T-helper 2 cell treated with Interferon-gamma antibody and Interleukin-4, amounts not matched to agents 5 μg/mL and 100 μg/mL, for 36 hours (primary cell): ENCODE measurements around the gene IFI35.
A peak's percentile ranks its signal among the peaks of the same experiment; 100 is the strongest.

ENCODE experiments used
- DNase-seq: peaks from one replicate; pipeline ENCODE4 v3.0.0; 2021; ENCODE audit warnings: low spot score
- H3K27ac Mint-ChIP-seq: one replicate; pipeline ENCODE4 v1.8.0; 2021; ENCODE audit warnings: mild to moderate bottlenecking, mixed read lengths
- H3K27me3 Mint-ChIP-seq: one replicate; pipeline ENCODE4 v1.8.0; 2021; ENCODE audit warnings: low read depth, mixed read lengths
- H3K36me3 Mint-ChIP-seq: one replicate; pipeline ENCODE4 v1.8.0; 2021; ENCODE audit warnings: low read depth, mixed read lengths
- H3K4me1 Mint-ChIP-seq: one replicate; pipeline ENCODE4 v1.8.0; 2021; ENCODE audit warnings: low read depth, mixed read lengths
- H3K4me3 Mint-ChIP-seq: one replicate; pipeline ENCODE4 v1.8.0; 2022; ENCODE audit warnings: mild to moderate bottlenecking, moderate library complexity, mixed read lengths
- H3K9me3 Mint-ChIP-seq: one replicate; pipeline ENCODE4 v1.8.0; 2021; ENCODE audit warnings: mixed read lengths

The IFI35 gene

GRCh38 chr17:43011728-43012472 lies 5.3 kb downstream of the IFI35 start:
- no peak for DNase-seq
- Mint-ChIP-seq H3K36me3 (peaks cover 33% of the 10 kb centered on the region), H3K27ac (no peak overlapping the region), H3K9me3 (no peaks in the 10 kb centered on the region), H3K27me3 (no peaks in the 10 kb centered on the region), H3K4me3 (no peak overlapping the region), H3K4me1 (peaks cover 13% of the 10 kb centered on the region)

GRCh38 chr17:43013296-43013695 lies 6.7 kb downstream of the IFI35 start:
- Mint-ChIP-seq H3K27ac (no peak overlapping the region), H3K27me3 (no peaks in the 10 kb centered on the region), H3K4me3 (no peak overlapping the region), H3K36me3 (peaks cover 33% of the 10 kb centered on the region), H3K4me1 (peaks cover 9% of the 10 kb centered on the region), H3K9me3 (no peaks in the 10 kb centered on the region)
- DNase-seq = no peak

- H3K27me3 Mint-ChIP-seq = no peaks in the 10 kb centered on the region
- H3K4me1 Mint-ChIP-seq = peaks cover 14% of the 10 kb centered on the region
- H3K9me3 Mint-ChIP-seq = no peaks in the 10 kb centered on the region
- H3K36me3 Mint-ChIP-seq = peaks cover 31% of the 10 kb centered on the region
- no peak overlapping the region for H3K27ac Mint-ChIP-seq
- no peak overlapping the region for H3K4me3 Mint-ChIP-seq
- DNase-seq = no peak
Measured at GRCh38 chr17:43014020-43014648, 7.5 kb downstream of the IFI35 start.

GRCh38 chr17:43014649-43015542 lies 8.3 kb downstream of the IFI35 start:
- Mint-ChIP-seq H3K27ac (peak overlapping the region; percentile 63), H3K27me3 (no peaks in the 10 kb centered on the region), H3K9me3 (no peaks in the 10 kb centered on the region), H3K36me3 (peaks cover 31% of the 10 kb centered on the region), H3K4me3 (no peak overlapping the region), H3K4me1 (peaks cover 19% of the 10 kb centered on the region)
- no peak for DNase-seq

GRCh38 chr17:43015579-43015978 lies 9.0 kb downstream of the IFI35 start:
- DNase-seq = no peak
- Mint-ChIP-seq H3K27ac (peak overlapping the region; percentile 63), H3K9me3 (no peaks in the 10 kb centered on the region), H3K27me3 (no peaks in the 10 kb centered on the region), H3K4me3 (no peak overlapping the region), H3K4me1 (peaks cover 18% of the 10 kb centered on the region), H3K36me3 (peaks cover 28% of the 10 kb centered on the region)

- no peak for DNase-seq
- no peaks in the 10 kb centered on the region for H3K27me3 Mint-ChIP-seq
- no peak overlapping the region for H3K4me3 Mint-ChIP-seq
- H3K27ac Mint-ChIP-seq = no peak overlapping the region
- no peaks in the 10 kb centered on the region for H3K9me3 Mint-ChIP-seq
- H3K36me3 Mint-ChIP-seq = peaks cover 26% of the 10 kb centered on the region
- H3K4me1 Mint-ChIP-seq = peaks cover 19% of the 10 kb centered on the region
Measured at GRCh38 chr17:43016216-43016615, 9.6 kb downstream of the IFI35 start.

- Mint-ChIP-seq H3K4me1 (peaks cover 17% of the 10 kb centered on the region), H3K4me3 (no peak overlapping the region)
Measured at GRCh38 chr17:43018008-43018853, 11.6 kb downstream of the IFI35 start.

GRCh38 chr17:43018932-43019331 lies 12.3 kb downstream of the IFI35 start:
- peaks cover 11% of the 10 kb centered on the region for H3K36me3 Mint-ChIP-seq
- DNase-seq = no peak
- H3K9me3 Mint-ChIP-seq = no peaks in the 10 kb centered on the region
- no peaks in the 10 kb centered on the region for H3K27me3 Mint-ChIP-seq
- H3K27ac Mint-ChIP-seq = no peak overlapping the region
- H3K4me3 Mint-ChIP-seq = no peak overlapping the region
- peaks cover 17% of the 10 kb centered on the region for H3K4me1 Mint-ChIP-seq

More at GRCh38 chr17:43018008-43018853, 11.6 kb downstream of the IFI35 start:
- H3K9me3 Mint-ChIP-seq = no peaks in the 10 kb centered on the region
- peaks cover 16% of the 10 kb centered on the region for H3K36me3 Mint-ChIP-seq
- H3K27ac Mint-ChIP-seq = no peak overlapping the region
- no peak for DNase-seq
- no peaks in the 10 kb centered on the region for H3K27me3 Mint-ChIP-seq

GRCh38 chr17:43019418-43019817 lies 12.8 kb downstream of the IFI35 start:
- H3K36me3 Mint-ChIP-seq = peaks cover 6% of the 10 kb centered on the region
- peak overlapping the region; percentile 25 for H3K4me3 Mint-ChIP-seq
- H3K9me3 Mint-ChIP-seq = no peaks in the 10 kb centered on the region
- peaks cover 20% of the 10 kb centered on the region for H3K4me1 Mint-ChIP-seq
- H3K27ac Mint-ChIP-seq = no peak overlapping the region
- H3K27me3 Mint-ChIP-seq = peaks cover 2% of the 10 kb centered on the region
- DNase-seq = no peak

- Mint-ChIP-seq H3K27me3 (peaks cover 7% of the 10 kb centered on the region), H3K27ac (no peak overlapping the region), H3K36me3 (no peaks in the 10 kb centered on the region), H3K9me3 (no peaks in the 10 kb centered on the region), H3K4me1 (peaks cover 23% of the 10 kb centered on the region), H3K4me3 (peak overlapping the region; percentile 85)
- no peak for DNase-seq
Measured at GRCh38 chr17:43020030-43020621, 13.5 kb downstream of the IFI35 start.

- H3K4me1 Mint-ChIP-seq = peaks cover 25% of the 10 kb centered on the region
- peak overlapping the region; percentile 85 for H3K4me3 Mint-ChIP-seq
- H3K27ac Mint-ChIP-seq = no peak overlapping the region
- H3K27me3 Mint-ChIP-seq = peaks cover 10% of the 10 kb centered on the region
- H3K36me3 Mint-ChIP-seq = no peaks in the 10 kb centered on the region
- H3K9me3 Mint-ChIP-seq = no peaks in the 10 kb centered on the region
- DNase-seq = no peak
Measured at GRCh38 chr17:43020789-43021740, 14.5 kb downstream of the IFI35 start.

- DNase-seq = peak; percentile 57
- no peak within 1 kb of the TSS for H3K27ac Mint-ChIP-seq
- H3K4me1 Mint-ChIP-seq = peaks cover 25% of the 10 kb centered on the region
- H3K36me3 Mint-ChIP-seq = no peaks in the 10 kb centered on the region
- H3K27me3 Mint-ChIP-seq = peaks cover 10% of the 10 kb centered on the region
- peak within 1 kb of the TSS; percentile 85 for H3K4me3 Mint-ChIP-seq
- H3K9me3 Mint-ChIP-seq = no peaks in the 10 kb centered on the region
Measured at GRCh38 chr17:43021741-43022512, 15.3 kb downstream of the IFI35 start, which contains the start of gene VAT1. VAT1 (minus strand) TSS chr17:43022385; CDS start chr17:43022322, 63 bp downstream.
